Hepatic stellate cell (primary cell): Measurements from ENCODE around the gene PRMT5.

Experiments
- DNase-seq: peaks from one replicate; pipeline ENCODE4 v3.0.0; 2011; ENCODE audit warnings: low spot score

The PRMT5 gene

DNA sequence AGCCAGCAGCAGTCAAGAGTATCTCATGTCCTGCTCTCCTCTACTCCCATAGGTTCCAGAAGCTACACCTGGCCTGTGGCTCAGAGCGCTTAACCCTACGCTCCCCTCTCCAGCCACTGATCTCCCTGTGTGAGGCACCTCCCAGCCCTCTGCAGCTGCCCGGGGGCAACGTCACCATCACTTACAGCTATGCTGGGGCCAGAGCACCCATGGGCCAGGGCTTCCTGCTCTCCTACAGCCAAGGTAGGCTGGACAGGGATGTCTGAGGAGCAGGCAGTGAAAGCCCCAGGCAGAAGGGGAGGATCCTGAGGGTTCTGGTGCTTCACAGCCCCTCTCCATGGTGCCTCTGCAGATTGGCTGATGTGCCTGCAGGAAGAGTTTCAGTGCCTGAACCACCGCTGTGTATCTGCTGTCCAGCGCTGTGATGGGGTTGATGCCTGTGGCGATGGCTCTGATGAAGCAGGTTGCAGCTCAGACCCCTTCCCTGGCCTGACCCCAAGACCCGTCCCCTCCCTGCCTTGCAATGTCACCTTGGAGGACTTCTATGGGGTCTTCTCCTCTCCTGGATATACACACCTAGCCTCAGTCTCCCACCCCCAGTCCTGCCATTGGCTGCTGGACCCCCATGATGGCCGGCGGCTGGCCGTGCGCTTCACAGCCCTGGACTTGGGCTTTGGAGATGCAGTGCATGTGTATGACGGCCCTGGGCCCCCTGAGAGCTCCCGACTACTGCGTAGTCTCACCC, 54.0 kb downstream of the PRMT5 start:
- no peak for DNase-seq

DNA sequence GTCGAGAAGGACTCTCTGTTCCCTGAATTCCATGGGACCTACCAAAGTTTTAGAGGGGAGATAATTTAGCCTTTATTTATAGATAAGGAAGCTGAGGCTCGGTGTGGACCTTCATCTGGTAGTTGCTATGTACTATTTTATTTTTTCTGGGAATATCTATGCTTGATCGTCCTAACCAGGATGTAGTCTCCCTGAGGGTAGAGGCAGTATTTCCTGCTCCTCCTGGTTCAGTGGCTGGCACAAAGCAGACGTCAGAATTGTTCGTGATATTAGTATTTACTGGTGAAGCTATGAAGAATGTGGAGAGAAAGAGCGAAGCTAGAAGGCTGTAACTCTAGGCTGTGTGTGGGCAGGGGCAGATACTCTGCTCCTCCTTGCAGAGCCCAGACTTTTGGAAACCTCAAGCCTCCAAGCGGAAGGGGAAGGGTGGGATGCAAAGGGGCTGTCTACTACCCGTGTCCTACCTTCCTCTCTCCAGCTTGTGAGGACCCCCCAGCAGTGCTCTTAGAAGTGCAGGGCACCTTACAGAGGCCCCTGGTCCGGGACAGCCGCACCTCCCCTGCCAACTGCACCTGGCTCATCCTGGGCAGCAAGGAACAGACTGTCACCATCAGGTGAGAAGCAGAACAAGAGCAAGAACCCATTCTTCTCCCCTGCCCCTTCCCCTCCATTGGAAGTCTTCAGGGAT, 56.2 kb downstream of the PRMT5 start:
- no peak for DNase-seq

DNA sequence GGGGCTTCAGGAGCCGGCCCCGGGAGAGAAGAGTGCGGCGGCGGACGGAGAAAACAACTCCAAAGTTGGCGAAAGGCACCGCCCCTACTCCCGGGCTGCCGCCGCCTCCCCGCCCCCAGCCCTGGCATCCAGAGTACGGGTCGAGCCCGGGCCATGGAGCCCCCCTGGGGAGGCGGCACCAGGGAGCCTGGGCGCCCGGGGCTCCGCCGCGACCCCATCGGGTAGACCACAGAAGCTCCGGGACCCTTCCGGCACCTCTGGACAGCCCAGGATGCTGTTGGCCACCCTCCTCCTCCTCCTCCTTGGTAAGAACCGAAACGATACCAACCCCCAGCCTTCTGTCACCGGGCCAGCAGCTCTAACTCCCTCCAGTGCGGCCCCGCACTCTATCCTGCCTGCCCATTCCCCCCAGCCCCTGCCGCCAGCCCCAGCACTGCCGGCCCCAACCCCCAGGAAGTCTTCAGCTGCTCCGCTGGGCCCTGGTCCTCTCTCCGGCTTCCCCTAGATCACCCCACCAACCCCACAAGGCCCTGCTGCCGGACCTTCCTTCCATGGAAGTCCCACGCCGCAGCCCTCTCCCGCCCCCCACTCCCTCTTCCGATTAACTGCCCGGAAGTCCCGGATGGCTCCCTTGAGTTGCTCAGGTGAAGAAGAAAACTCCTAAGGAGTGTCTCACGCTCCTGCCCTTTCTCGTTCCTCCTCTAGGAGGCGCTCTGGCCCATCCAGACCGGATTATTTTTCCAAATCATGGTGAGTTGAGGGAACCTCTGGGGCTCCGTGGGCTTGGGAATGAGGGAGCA, 56.9 kb downstream of the PRMT5 start:
- DNase-seq, result peak; percentile 82

DNA sequence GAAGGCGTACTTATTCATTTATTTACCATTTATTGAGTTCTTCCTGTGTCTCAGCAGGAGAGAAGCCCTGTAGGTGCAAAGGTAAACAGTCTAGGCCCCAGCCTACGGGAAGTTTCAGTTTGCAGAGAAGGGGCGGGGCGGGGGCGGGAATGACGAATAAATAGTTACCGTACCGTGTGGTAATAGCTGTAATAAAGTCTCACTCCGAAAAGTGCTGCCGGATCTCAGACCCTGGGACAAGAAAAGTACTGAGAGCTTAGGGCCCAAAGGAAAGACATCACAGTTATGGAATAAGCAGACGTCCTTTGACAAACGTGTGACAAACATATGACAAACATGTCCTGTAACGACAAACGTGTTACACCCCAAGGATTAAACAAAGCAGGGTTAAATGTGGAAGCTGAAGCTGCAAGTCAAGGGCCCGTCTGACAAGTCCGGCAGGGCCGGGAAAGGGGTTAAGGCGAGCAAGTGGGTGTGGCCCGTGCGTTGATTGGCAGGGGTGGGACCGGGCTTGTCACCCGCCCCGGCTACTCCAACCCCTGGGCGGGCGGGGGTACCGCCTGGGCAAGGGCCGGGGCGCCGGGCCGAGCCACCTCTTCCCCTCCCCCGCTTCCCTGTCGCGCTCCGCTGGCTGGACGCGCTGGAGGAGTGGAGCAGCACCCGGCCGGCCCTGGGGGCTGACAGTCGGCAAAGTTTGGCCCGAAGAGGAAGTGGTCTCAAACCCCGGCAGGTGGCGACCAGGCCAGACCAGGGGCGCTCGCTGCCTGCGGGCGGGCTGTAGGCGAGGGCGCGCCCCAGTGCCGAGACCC, 57.7 kb downstream of the PRMT5 start, which contains the start of gene LRP10:
TSS of gene LRP10 (plus strand) at position 517 of the 809 bp plus-strand sequence. CDS start 564 bp downstream, outside the sequence.
- DNase-seq, result peak; percentile 80

DNA sequence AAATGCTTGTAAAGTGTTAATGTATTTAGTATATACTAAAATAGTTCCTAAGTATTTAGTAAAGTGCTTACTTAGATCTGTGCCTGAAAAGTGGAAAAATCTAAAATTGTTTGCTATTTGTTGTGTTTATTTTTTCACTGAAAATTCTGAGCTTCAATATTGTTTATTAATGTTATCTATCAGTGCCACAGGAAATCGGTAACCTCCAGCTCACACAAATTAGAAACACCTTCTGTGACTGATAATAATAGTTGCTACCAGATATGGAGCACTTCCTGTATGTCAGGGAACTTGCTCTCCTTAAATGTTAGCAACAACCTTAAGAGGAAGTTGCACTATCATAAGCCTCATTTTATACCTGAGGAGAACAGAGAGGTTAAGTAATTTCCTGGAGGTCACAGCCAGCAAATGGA, 58.4 kb downstream of the PRMT5 start:
- no peak for DNase-seq
